Fibroblast of skin of right quadriceps (primary cell): Measurements from ENCODE around the gene PRKCH.

Source experiments
- DNase-seq: peaks from one replicate; pipeline ENCODE4 v3.0.0-alpha.2; 2013

The PRKCH gene

DNA sequence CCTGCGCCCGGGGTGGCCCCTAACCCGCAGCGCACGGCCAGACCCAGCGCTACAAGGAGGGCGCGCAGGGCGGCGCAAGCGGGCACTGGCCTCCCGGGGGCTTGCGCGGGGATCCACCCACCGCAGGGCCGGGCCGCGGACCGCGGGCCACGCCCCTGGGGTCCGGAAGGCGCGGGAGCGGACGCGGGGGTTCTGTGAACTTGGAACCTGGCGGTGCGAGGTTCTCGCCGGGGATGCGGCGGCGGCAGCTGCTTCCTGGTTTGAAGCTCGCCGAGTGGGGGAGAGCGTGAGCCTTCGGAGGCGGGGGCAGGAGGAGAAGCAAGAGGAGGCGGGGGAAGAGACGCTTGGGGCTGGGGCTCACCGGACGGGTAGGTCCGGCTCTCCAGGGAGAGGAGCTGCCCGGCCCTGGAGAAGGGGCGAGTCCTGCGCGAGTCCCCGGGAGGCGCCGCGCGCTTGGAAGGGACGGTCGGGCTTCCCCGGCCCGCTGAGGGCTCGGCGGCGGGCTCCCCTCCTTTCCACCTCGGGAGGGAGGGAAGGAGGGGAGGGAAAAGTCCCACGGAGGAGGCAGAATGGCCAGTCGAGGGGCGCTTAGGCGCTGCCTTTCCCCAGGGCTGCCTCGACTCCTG lies at the start of gene PRKCH:
Gene PRKCH (plus strand): TSS at position 195 of the 626 bp plus-strand sequence. CDS start 523 bp downstream, outside the sequence.
- peak; percentile 13 for DNase-seq

- no peak for DNase-seq
Observed at GRCh38 chr14:61277232-61277631, 44.1 kb upstream of the PRKCH start.

- no peak for DNase-seq
Observed at GRCh38 chr14:61277784-61278183, 43.6 kb upstream of the PRKCH start.

- DNase-seq, result peak; percentile 15
Observed at GRCh38 chr14:61279082-61279481, 42.3 kb upstream of the PRKCH start.

DNA sequence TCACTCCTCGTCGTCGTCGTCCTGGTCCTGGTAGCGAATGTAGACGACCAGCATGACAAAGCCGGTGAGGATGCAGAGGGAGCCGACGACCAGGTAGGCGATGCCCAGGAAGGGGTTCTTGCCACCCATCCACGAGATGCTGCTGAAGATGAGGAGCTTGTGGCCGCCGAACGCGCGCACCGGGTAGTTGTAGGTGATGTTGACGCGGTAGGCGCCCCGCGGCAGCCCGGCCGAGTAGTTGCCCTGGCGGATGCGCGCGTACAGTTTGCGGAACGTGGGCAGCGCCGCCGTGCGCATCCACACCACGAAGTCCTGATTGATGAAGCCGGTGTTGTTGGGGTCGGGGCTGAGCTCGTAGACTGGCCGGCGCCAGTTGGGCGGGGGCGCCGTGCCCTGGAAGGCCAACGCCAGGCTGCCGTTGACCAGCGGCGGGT lies 41.3 kb upstream of the PRKCH start:
- no peak for DNase-seq

DNA sequence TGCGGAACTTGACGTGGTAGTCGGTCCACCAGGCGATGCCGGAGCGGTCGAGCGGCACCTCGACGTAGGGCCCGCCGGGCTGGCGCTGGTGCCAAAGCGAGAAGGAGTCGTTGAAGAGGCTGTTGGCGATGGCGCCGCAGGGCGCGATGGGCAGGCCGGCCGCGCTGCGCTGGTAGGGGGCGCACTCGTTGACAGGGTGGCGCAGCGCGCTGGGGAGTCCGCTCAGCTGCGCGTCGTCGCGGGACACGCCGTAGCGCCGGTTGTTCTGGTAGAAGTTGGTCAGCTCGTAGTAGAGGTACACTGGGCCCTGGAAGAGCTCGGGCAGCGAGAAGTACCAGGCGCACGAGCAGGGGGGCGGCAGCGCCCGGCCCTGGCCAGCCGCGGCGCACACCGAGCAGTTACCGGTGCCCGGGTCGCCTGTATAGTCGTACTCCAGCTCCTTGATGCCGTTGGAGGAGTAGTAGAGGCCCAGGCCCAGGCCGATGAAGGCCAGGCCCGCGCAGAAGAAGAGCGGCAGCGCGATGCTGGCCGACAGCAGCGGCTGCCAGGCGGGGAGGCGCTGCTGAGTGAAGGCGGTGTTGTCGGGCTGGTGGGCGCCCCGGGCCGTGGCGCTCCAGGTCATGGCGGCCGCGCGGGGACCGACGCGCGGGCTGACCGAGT lies 40.7 kb upstream of the PRKCH start:
- DNase-seq, result peak; percentile 57

DNA sequence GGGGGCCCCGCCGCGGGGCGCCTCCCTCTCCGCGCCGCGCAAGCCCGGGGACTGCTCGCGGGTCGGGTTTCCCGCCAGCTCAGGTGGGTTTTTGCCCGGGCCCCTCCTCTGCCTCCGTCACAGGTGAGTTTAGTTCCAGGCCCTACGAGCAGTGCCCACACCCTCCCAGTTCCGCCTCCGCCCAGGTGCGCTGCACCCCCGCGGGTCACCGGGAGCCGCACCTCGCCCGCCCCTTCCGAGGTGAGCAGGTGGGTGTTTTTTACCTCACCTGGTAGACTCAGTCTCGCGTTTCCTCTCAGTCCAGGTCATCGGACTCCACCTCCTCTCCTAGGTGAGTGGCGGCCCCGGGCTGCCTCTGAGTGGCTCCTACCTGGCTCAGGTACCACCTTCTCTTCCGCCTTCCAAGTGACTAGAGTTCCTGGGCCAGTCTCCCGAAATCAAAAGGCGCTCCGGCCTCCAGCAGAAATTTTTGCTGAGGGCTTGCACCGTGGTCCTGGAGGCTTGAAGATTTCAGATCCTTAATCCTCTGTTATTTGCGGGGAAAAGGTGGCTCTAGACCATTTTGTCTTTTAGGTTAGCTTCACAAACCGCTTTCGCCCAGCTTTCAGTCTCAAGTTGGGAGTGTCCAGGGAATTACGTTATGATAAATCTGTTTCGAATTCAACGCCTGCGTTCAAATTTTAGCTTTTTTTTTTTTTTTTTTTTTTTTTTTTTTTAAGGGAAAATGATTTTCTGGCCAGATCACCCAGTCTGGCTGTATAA lies 40.0 kb upstream of the PRKCH start, which contains the start of gene TMEM30B:
Gene TMEM30B (minus strand): TSS at position 153 of the 762 bp plus-strand sequence. CDS start 191 bp downstream, outside the sequence.
- DNase-seq, result no peak

DNA sequence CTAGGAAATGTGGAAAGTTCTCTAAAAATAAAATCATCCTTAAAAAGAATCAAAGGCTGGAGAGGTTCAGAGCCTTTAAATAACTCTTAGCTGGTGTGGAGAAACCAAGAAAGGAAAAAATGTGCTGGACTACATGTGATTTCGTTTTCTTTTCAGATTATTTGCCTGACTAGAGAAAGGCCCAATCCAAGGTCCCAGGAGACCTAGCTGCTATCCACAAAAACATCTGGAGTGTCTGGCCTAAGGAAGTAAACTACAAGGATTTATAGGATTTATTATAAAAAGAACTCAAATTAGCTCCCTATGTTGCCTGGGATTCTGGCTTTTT lies 39.5 kb upstream of the PRKCH start:
- DNase-seq, result peak; percentile 34

DNA sequence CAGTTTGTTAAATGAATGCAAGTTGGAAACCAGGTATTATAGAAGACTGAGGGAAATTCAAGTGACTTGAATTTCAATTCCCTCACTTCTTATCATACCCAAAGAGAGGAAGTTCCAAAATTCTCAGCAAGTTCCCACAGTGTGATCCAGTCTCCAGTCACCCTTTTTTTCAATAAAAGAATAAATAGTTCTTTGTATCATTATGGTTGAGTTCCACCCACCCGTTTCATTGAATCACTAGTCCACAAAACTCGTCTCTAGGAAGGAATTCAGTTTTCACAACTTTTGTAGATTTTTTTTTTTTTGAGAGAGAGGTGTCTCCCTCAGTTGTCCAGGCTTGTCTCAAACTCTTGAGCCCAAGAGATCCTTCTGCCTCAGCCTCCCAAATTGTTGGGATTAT lies 38.6 kb upstream of the PRKCH start:
- no peak for DNase-seq

DNA sequence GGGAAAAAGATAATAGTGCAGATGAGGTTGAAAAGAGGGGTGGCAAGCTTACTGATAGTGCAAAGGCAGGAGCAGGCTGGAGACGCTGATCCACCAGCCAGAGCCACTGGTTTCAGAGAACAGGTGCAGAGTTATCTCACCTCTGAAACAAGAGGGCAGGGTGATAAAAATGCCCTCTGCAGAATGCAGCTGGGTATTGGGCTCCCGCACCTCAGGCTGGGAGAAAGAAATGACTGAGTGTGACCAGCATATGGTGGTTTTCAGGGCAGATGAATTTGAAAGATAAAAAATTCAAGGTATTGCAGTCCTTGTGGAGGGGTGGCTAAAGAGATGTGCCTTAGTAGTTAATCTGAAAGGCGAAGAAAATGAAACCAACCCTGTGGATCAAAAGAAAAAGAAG lies 37.4 kb upstream of the PRKCH start:
- no peak for DNase-seq

GRCh38 chr14:61285364-61285763 lies 36.0 kb upstream of the PRKCH start:
- DNase-seq, result no peak

DNA sequence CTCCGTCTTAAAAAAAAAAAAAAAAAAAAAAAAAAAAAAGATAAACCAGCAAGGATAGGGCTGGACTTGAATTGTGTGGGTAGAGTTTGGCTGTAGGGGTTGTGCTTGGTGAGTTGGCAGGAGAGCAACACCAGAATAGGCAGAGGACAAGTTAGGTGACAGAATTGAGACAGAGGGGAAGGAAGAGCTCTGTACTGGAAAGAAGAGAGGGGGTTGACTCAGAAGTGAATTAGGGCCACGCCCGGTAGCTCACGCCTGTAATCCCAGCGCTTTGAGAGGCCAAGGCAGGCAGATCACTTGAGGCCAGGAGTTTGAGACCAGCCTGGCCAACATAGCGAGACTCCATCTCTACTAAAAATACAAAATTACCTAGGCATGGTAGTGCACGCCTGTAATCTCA lies 34.2 kb upstream of the PRKCH start:
- DNase-seq, result no peak

- DNase-seq, result no peak
Observed at GRCh38 chr14:61288228-61288627, 33.2 kb upstream of the PRKCH start.

- no peak for DNase-seq
Observed at GRCh38 chr14:61288720-61289119, 32.7 kb upstream of the PRKCH start.

- DNase-seq, result no peak
Observed at GRCh38 chr14:61290701-61291100, 30.7 kb upstream of the PRKCH start.

- no peak for DNase-seq
Observed at GRCh38 chr14:61296151-61296550, 25.2 kb upstream of the PRKCH start.

GRCh38 chr14:61296719-61297502 lies 24.5 kb upstream of the PRKCH start:
- DNase-seq, result peak; percentile 20

DNA sequence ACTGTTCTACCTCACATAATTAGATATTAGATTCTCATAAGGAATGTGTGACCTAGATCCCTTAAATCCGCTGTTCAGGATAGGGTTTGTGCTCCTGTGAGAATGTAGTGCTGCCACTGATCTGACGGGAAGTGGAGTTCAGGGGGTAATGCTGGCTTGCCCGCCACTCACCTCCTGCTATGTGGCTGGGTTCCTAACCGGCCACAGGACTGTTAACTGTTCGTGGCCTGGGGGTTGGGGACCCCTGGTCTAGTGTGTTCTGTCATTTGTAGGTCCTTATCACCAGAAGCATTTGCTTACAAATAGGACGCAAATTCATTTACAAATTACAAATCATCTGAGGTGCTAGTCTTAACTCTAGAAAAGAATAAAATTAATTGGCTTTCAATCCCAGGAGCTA lies 23.8 kb upstream of the PRKCH start:
- DNase-seq, result no peak

DNA sequence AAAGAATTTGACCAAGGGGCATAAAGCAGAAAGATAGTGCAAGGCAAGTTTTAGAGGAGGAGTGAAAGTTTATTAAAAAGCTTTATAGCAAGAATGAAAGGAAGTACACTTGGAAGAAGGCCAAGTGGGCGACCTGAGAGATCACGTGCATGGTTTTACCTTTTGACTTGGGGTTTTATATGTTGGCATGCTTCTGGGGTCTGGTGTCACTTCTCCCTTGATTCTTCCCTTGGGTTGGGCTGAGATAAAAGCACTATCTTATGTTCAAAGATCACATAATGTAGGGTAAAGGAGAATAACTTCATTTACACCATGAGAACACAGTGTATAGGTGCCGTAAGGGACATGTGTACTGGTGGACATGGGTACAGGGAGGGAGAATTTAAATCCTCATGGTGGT lies 22.6 kb upstream of the PRKCH start:
- DNase-seq, result no peak

- no peak for DNase-seq
Observed at GRCh38 chr14:61300209-61300608, 21.2 kb upstream of the PRKCH start.

- DNase-seq, result no peak
Observed at GRCh38 chr14:61300754-61301153, 20.6 kb upstream of the PRKCH start.

DNA sequence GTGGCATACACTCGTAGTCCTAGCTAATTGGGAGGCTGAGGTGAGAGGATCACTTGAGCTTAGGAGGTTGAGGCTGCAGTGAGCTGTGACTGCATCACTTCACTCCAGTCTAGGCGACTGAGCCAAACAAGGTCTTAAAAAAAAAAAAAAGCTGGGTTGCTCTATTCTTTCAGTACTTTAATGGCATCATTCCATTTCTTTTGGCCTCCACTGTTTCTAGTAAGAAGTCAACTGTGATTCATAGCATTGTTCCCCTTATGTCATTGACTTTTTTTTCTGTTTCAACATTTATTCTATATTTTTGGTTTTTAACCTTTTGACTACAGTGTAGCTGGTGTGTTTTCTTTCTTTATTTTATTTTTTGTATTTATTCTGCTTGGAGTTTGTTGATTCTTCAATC lies 16.7 kb upstream of the PRKCH start:
- no peak for DNase-seq

DNA sequence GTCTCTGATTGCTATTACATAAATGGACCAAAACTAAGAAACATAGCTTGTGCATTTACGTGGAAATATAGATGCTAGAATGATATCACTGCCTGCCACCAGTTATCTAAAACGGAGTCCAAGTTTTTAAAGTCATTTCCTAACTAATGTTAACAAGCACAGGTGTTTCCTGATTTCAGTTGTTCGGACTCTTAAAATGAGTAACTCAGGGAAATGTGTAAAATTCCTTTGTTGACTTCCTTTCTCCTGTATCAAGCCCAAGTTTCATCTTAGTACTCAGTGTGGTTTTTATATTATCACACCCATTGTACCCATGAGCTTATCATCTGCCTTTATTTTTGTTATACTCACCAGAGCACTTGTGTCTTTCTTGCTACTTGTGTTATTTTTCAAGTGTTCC lies 13.2 kb upstream of the PRKCH start:
- no peak for DNase-seq
